ENCODE data around the gene POC1B.

Gene POC1B

DNA sequence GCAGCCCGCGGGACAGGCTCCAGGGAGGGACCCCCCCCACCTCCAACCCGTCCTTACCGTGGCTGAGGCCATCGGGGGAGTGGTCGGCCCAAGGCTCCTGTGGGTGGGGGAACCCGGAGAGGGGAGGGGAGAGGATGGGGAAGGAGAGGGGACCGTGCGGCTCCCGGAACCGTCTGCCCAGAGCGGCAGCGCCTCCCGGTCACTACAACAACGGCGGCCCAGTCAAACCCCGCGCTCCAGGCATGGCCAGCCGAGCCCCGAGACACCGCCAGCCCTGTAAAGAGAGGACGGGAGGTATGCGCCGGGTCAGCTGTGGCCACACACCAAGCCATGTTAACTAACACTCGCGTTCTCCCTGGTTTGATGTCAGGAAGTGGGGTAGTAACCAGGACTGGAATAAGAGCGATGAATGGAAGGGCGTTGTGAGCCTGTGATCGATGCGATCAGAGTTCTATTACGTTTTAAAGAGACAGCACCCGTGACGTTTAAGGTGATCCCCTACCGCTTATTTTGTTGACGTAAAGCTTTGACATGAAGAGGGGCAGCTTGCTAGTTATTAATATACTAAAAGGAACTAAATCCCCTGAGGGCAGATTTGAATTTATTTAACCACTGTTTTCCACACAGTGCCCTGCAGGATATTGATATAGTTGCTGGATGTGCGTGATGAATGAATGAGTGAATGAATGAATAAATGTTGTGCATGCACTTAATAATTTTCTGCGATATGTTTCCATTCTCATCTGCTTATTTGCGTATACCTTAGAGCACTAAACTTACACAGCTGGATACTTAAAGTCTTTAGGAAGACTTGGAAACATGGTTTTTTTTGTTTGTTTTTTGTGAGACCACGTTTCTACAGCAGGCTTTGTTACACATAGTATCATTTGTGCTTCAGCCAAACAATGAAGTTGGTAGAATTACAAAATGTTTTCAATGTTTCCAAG lies at the start of gene POC1B:
Gene POC1B (minus strand): TSS at position 224 of the 947 bp plus-strand sequence. CDS start 152 bp downstream, at position 72.
- in situ Hi-C loops (cut with MboI; ENCODE audit: low pct_unique_long_range_greater_than_20kb, low sequenced_read_pairs, unreplicated experiment) = loop anchor here (10.0 to 25.0 kb wide), 4 partner anchors 51 to 1411 kb away; no protein-coding TSS in a partner anchor
- peak; percentile 85 for DNase-seq (ENCODE audit: low spot score)
- TF ChIP-seq, protein P1, sequence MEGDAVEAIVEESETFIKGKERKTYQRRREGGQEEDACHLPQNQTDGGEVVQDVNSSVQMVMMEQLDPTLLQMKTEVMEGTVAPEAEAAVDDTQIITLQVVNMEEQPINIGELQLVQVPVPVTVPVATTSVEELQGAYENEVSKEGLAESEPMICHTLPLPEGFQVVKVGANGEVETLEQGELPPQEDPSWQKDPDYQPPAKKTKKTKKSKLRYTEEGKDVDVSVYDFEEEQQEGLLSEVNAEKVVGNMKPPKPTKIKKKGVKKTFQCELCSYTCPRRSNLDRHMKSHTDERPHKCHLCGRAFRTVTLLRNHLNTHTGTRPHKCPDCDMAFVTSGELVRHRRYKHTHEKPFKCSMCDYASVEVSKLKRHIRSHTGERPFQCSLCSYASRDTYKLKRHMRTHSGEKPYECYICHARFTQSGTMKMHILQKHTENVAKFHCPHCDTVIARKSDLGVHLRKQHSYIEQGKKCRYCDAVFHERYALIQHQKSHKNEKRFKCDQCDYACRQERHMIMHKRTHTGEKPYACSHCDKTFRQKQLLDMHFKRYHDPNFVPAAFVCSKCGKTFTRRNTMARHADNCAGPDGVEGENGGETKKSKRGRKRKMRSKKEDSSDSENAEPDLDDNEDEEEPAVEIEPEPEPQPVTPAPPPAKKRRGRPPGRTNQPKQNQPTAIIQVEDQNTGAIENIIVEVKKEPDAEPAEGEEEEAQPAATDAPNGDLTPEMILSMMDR (IDR thresholded peaks at IDR 0.05; ENCODE audit: extremely low read depth, insufficient read depth, missing control alignments) = no peak

DNA sequence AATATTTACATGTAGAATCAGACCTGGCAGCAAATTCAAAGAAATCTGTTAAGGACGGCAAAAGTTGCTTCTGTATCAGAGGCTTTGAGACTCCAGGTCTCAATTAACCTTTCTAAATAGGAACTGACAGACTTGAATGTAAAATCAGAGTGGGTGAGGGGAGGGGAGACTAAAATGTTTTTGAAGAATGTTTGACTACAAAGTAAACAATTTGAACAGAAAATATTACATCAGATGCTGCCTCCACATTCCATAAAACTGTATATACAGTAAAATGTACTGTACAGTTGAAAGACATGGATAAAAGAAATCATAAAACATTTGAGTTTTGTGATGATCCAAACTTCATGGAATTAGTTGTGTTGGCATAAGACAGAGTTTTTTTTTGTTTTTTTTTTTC lies 49.5 kb upstream of the POC1B start:
- TF ChIP-seq, protein P1 (IDR thresholded peaks at IDR 0.05; ENCODE audit: extremely low read depth, insufficient read depth, missing control alignments) = no peak
- DNase-seq (ENCODE audit: low spot score) = no peak
- in situ Hi-C loops (cut with MboI; ENCODE audit: low pct_unique_long_range_greater_than_20kb, low sequenced_read_pairs, unreplicated experiment) = no loop called here

- no peak for DNase-seq (ENCODE audit: low spot score)
- in situ Hi-C loops (cut with MboI; ENCODE audit: low pct_unique_long_range_greater_than_20kb, low sequenced_read_pairs, unreplicated experiment) = no loop called here
- TF ChIP-seq, protein P1 (IDR thresholded peaks at IDR 0.05; ENCODE audit: extremely low read depth, insufficient read depth, missing control alignments) = no peak
Observed at GRCh38 chr12:89574736-89575208, 48.9 kb upstream of the POC1B start.

DNA sequence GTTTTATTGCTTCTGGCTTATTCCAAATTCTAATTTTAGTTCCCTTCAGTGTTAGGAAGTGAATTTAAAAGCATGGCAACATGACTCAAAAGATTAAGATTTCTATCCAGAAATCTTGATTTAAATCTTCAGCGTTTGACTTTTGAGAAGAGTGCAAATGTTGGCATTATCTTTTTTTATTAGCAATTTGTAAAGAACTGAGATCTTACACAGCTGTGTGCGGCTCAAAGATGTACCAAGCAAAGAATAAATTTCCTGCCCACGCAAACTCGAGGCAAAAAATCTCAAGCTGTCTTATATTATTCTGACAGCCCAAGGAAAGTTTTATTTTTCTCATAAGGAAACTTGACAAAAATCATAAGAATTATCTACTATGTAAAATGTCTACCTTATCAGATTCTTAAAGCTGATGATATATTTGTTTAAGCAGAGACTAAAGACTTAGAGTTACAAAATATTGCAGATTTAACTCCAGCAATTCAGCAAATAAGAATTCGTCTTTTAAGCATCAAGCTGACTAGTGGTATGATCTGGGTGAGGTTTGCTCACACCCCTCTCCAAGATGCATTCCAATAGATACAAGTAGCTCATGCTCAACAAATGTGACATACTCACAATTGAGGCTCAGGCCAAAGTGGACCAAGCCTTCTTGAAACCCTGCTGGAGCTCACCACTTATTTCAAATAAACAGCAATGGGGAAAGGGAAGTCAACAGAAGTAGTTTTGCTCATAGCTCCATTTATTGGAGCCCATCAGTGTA lies 47.4 kb upstream of the POC1B start:
- no peak for DNase-seq (ENCODE audit: low spot score)
- in situ Hi-C loops (cut with MboI; ENCODE audit: low pct_unique_long_range_greater_than_20kb, low sequenced_read_pairs, unreplicated experiment) = no loop called here
- TF ChIP-seq, protein P1 (IDR thresholded peaks at IDR 0.05; ENCODE audit: extremely low read depth, insufficient read depth, missing control alignments) = no peak

DNA sequence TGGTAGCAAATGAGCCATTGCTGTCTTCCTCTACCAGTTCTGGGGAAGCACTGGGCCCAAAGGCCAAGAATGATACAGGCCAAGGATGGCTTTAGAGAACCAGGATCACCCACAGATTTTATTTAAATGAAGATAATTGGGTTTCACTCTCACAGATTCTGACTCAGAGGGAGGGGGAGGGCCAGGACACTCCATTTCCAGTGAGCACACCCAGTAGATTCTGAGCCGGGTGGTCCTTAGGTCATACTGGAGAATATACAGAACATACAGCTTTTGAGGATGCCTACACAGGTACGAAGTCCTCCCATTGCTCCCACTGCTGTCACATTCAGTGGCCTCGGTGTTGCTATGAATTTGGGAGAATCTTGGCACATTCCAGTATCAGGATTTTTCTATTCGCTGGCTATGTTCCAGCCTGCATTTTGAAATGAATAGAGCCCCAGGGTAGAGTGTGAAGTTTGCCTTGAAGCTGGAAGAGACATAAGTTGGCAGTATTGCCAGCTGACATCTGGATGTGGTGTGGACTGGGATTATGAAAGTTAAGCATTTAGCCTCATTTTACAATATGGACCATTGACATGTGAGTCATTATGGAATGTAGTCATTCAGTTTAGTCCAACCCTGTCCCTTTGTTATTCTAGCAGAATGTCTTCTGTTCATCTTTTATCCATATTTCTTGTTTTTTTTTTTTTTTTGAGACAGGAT lies 45.8 kb upstream of the POC1B start:
- DNase-seq (ENCODE audit: low spot score) = no peak
- in situ Hi-C loops (cut with MboI; ENCODE audit: low pct_unique_long_range_greater_than_20kb, low sequenced_read_pairs, unreplicated experiment) = no loop called here
- TF ChIP-seq, protein P1 (IDR thresholded peaks at IDR 0.05; ENCODE audit: extremely low read depth, insufficient read depth, missing control alignments) = no peak

DNA sequence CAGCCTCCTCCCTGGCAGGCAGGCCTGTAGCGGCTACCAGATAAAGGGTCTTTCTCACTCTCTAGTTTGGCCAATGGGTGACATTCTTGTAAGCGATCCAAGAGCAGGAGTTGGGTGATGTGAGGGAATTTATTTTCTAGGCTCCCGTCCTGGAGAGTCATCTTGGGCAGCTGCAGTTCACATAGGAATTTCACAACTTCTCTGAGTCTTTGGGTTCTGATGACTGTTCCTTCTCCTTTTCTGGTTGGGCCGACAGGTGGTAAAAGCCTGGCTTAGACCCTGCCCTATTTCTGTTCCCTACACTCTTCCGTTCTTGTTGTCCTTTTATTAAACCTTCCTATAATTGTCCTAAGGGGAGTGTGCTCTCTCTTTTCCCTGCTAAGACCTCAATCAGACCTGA lies 42.6 kb upstream of the POC1B start:
- in situ Hi-C loops (cut with MboI; ENCODE audit: low pct_unique_long_range_greater_than_20kb, low sequenced_read_pairs, unreplicated experiment) = no loop called here
- TF ChIP-seq, protein P1 (IDR thresholded peaks at IDR 0.05; ENCODE audit: extremely low read depth, insufficient read depth, missing control alignments) = no peak
- no peak for DNase-seq (ENCODE audit: low spot score)

Data from GM13977 (cell line).